Kidney epithelial cell (primary cell): ENCODE results near the gene ANO3. TPM values are rescaled to one million over a fixed set of nuclear protein-coding genes. Genes with fewer than 3 reads are reported as not detected.
"Not testable (repeated sequence)": the region's sequence is repeated elsewhere in the genome, so short reads cannot be mapped to it uniquely, and the experiment has no call there.

Source experiments
- DNase-seq: peaks from one replicate; pipeline ENCODE4 v3.0.0-alpha.2; 2010; ENCODE audit warnings: low read depth
- H3K27me3 ChIP-seq: 2 replicates; pipeline ENCODE4 v1.6.0; 2011; ENCODE audit warnings: low read length; ENCODE audit not compliant: control insufficient read depth, insufficient read depth
- H3K36me3 ChIP-seq: 2 replicates; pipeline ENCODE4 v1.5.1; 2011; ENCODE audit warnings: low read length; ENCODE audit not compliant: control insufficient read depth, insufficient read depth
- H3K4me3 ChIP-seq: 2 replicates; pipeline ENCODE4 v1.5.1; 2011; ENCODE audit warnings: low read depth, mild to moderate bottlenecking, control low read depth, low read length
- total RNA-seq: library from RNA; depleted of rRNA; stranded (reverse); fragments of >200 nt; gene quantifications from 2 replicates; pipeline ENCODE4 v1.2.3, GENCODE V29; 2015
- TF ChIP-seq, protein P1 (sequence below): IDR thresholded peaks from 2 replicates; pipeline ENCODE4 v1.5.1; 2011; ENCODE audit warnings: mild to moderate bottlenecking, moderate library complexity, low read length, control low read depth, inconsistent platforms; ENCODE audit not compliant: insufficient read depth, poor library complexity, severe bottlenecking

The ANO3 gene
- total RNA-seq, 1 donor from 2014 or later: not detected

DNA sequence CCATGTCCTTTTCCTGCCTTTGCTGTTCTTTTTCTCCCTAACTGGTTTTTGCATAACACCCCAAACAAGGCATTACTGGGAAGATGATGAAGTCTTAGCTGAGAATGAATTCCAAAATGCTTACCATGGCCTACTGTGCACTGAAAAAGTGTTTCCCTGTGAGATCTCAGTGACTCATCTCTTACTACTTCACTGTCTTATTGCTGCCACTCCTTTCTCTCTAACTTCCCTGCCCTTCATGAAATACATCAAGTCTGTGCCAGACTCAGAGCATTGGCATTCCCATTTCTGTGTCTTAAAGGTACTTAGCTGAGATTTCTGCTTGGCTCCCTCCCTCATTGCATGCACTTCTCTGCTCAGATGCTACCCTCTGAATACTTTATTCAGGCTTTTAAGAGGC lies 289.2 kb downstream of the ANO3 start:
- no peaks in the 10 kb centered on the region for H3K36me3 ChIP-seq
- no peaks in the 10 kb centered on the region for H3K27me3 ChIP-seq
- no peak overlapping the region for H3K4me3 ChIP-seq
- TF ChIP-seq, protein P1, sequence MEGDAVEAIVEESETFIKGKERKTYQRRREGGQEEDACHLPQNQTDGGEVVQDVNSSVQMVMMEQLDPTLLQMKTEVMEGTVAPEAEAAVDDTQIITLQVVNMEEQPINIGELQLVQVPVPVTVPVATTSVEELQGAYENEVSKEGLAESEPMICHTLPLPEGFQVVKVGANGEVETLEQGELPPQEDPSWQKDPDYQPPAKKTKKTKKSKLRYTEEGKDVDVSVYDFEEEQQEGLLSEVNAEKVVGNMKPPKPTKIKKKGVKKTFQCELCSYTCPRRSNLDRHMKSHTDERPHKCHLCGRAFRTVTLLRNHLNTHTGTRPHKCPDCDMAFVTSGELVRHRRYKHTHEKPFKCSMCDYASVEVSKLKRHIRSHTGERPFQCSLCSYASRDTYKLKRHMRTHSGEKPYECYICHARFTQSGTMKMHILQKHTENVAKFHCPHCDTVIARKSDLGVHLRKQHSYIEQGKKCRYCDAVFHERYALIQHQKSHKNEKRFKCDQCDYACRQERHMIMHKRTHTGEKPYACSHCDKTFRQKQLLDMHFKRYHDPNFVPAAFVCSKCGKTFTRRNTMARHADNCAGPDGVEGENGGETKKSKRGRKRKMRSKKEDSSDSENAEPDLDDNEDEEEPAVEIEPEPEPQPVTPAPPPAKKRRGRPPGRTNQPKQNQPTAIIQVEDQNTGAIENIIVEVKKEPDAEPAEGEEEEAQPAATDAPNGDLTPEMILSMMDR: no peak
- peak; percentile 67 for DNase-seq

DNA sequence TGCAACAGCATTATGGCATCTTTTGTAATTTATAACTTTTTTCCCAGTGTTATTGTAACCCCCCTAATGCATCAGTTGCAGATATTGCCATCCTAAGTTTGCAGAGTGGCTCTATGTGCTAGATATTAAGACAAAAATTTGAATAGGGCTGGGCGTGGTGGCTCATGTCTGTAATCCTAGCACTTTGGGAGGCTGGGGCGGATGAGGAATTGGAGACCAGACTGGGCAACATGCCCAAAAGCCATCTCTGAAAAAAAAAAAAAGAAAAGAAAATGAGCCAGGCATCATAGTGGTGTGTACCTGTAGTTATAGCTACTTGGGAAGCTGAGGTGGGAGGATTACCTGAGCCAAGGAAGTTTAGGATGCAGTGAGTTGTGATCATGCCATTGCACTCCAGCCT lies 290.3 kb downstream of the ANO3 start:
- TF ChIP-seq, protein P1: no peak
- Histone ChIP-seq H3K36me3 (no peaks in the 10 kb centered on the region), H3K27me3 (no peaks in the 10 kb centered on the region), H3K4me3 (no peak overlapping the region)
- DNase-seq: no peak

DNA sequence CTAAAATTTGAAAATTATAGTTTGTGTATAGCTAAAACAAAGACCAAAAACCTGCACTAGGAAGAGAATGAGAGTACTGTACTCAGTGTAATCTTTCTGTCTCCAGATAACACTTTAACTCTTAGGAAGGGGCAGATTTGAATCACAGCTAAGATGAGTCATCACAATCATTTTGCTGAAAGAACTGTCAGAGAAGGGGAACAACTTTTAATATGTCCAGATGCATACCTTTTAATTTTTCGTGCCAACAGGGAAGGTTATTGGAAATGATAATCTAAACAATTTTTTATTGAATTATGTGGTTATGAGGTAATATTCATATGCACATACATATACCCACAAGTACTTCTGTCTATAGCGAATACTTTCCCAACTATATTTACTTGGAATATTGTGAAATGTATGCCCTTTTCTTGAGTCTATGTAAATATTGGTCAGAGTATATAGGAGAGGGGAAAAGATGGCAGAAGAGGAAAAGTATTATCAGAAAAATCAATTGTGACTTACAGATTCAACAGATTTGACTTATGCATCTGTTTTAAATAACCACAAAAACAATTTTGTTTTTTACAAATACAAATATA lies 291.2 kb downstream of the ANO3 start:
- no peaks in the 10 kb centered on the region for H3K36me3 ChIP-seq
- no peak for DNase-seq
- no peaks in the 10 kb centered on the region for H3K27me3 ChIP-seq
- H3K4me3 ChIP-seq: no peak overlapping the region
- TF ChIP-seq, protein P1: no peak

DNA sequence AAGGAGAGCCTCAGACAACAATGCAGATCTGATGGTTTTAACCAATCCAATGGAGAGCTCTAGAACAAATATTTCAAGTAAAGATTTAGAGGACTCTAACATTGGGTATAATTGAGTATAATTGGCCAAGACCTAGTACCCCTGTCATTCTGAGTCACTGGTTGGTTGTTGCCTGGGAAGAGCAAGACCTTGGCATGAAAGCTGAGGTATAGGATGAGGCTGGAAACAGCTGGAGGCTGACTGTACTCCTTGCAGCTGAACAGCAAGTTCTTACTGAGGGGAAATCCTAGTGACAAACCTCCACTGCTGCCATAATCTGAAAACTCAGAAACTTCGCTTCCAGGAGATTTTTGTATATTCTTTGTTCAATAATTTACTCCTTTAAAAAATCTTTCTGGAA lies 294.4 kb downstream of the ANO3 start:
- TF ChIP-seq, protein P1: no peak
- Histone ChIP-seq H3K4me3 (no peak overlapping the region), H3K36me3 (no peaks in the 10 kb centered on the region), H3K27me3 (no peaks in the 10 kb centered on the region)
- no peak for DNase-seq

DNA sequence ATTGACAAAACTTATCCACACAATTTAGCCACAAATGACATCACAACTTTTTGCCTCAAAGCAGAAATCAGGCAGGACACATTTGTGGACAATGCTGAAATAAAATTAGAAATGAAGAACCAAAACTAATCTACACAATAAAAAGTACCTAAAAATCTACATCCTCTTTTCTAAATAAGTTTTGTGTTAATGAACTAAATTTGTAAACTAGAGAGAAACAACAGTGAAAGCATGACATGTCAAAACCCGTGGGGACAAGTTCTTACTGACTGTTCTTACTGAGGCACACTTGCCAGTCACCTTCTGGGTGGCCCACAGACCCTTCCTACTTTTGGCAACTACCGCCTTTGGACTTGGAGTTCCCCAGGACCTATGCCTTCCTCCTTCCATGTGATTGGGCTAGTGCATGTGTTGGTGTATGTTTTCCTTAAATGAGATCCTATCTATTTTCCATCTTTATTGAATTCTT lies 300.8 kb downstream of the ANO3 start:
- no peak overlapping the region for H3K4me3 ChIP-seq
- H3K27me3 ChIP-seq: no peaks in the 10 kb centered on the region
- TF ChIP-seq, protein P1: no peak
- DNase-seq: no peak
- H3K36me3 ChIP-seq: no peaks in the 10 kb centered on the region

DNA sequence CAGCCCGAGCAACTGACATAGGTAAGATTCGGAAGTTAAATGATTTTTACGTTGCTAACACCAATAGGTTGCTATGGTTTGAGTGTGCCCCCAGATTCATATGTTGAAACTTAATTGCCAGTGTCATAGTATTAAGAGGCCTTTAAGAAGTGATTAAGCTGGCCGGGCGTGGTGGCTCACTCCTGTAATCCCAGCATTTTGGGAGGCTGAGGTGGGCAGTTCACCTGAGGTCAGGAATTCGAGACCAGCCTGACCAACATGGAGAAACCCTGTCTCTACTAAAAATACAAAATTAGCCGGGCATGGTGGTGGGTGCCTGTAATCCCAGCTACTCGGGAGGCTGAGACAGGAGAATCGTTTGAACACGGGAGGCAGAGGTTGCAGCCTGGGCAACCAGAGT lies 311.4 kb downstream of the ANO3 start:
- not testable (repeated sequence) for H3K4me3 ChIP-seq, H3K36me3 ChIP-seq, DNase-seq, H3K27me3 ChIP-seq
